ENCODE data around the gene CACNA1D. TPM values are rescaled to one million over a fixed set of nuclear protein-coding genes. Genes with fewer than 3 reads are reported as not detected.

The CACNA1D gene
- total and polyA plus RNA-seq, 9 of the 15 experiments (the other 6 are each of a cell fraction or from before 2014, with no cell fraction given), result 0.29 TPM; not detected in 8

- no peaks in the 10 kb centered on the region for H3K36me3 ChIP-seq (ENCODE audit: control insufficient read depth, insufficient read depth, low read length)
- H3K9me1 ChIP-seq (ENCODE audit: control insufficient read depth, insufficient read depth, low read length), result no peaks in the 10 kb centered on the region
- no peaks in the 10 kb centered on the region; the same call in 1 of the 2 replicates for H4K20me1 ChIP-seq (replicated peaks; ENCODE audit: control insufficient read depth, insufficient read depth, low read length)
- no peak overlapping the region for H3K4me2 ChIP-seq (ENCODE audit: insufficient read depth, low read length)
- no peak for FAIRE-seq
- in situ Hi-C loops (cut with MboI), result no loop called here
- H3K9ac ChIP-seq (ENCODE audit: insufficient read depth in 1 of 2, low read depth in 2 of 2, low read length in 2 of 2), result no peak overlapping the region
- intact Hi-C loops (cut with micrococcal nuclease), result no loop called here
- no peak overlapping the region for H2AFZ ChIP-seq (ENCODE audit: low read depth, low read length)
- TF ChIP-seq TRIM24 (IDR thresholded peaks at IDR 0.05) (no peak), KDM4B (IDR thresholded peaks at IDR 0.05; ENCODE audit: borderline replicate concordance in 2 of 2, low read depth in 1 of 2) (no peak), ZNF347 (CRISPR knock-in tag; IDR thresholded peaks at IDR 0.05; ENCODE audit: low read depth) (no peak), ZNF436 (CRISPR knock-in tag; IDR thresholded peaks at IDR 0.05) (no peak), ZNF644 (tag; IDR thresholded peaks at IDR 0.05; ENCODE audit: low read depth) (no peak), EGR1 (conservative IDR thresholded peaks at IDR 0.05) (no peak), KLF16 (IDR thresholded peaks at IDR 0.05) (no peak), ZNF140 (CRISPR knock-in tag; IDR thresholded peaks at IDR 0.05) (no peak), NFIC (IDR thresholded peaks at IDR 0.05) (no peak), GTF2F1 (IDR thresholded peaks at IDR 0.05; ENCODE audit: low read depth, low read length) (no peak)
- TF ChIP-seq, protein P1, sequence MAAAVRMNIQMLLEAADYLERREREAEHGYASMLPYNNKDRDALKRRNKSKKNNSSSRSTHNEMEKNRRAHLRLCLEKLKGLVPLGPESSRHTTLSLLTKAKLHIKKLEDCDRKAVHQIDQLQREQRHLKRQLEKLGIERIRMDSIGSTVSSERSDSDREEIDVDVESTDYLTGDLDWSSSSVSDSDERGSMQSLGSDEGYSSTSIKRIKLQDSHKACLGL (CRISPR knock-in tag; IDR thresholded peaks at IDR 0.05; ENCODE audit: borderline replicate concordance, poor library complexity, severe bottlenecking), result no peak
- no peak for DNase-seq (ENCODE audit: extremely low read depth in 1 of 4, low spot score in 3 of 4)
- no peaks in the 10 kb centered on the region for H3K9me3 ChIP-seq (replicated peaks; ENCODE audit: control insufficient read depth, insufficient read depth, low read depth, low read length)
- H3K27me3 ChIP-seq (ENCODE audit: control insufficient read depth in 2 of 2, insufficient read depth in 2 of 2, low read length in 2 of 2), result peaks cover 3 to 50% of the 10 kb centered on the region in 2 experiments; a peak in 3 of 5 replicates
- 9% methylated on average over 13 of the region's 14 CpGs for WGBS (ENCODE audit: insufficient coverage, low coverage, missing lambda C conversion rate)
- ChIA-PET POLR2A (interaction anchor here (1.0 kb wide), 1 partner anchor 36 kb away, joined by 7 read pairs; no protein-coding TSS in a partner anchor), CTCF (ENCODE audit: low intra/inter-chr PET ratio) (no interaction called here)
- no peak overlapping the region for H3K4me3 ChIP-seq
- BruUV-seq (replicated peaks), result no TSS peak
- no peak overlapping the region for H3K27ac ChIP-seq (ENCODE audit: extremely low read depth, low read depth, low read length)
- no peak for ATAC-seq
- H3K79me2 ChIP-seq (ENCODE audit: control insufficient read depth, insufficient read depth, low read length), result no peaks in the 10 kb centered on the region
- no peaks in the 10 kb centered on the region for H3K4me1 ChIP-seq (replicated peaks in 1 of 2; ENCODE audit: control insufficient read depth in 2 of 2, insufficient read depth in 2 of 2, low read length in 2 of 2)
These were observed 324.1 kb downstream of the CACNA1D start for GRCh38 chr3:53818221-53819162.

All from K562 (cell line).